Measurements from ENCODE around the gene ROR2.

The ROR2 gene

GRCh38 chr9:91515074-91515687, 434.8 kb downstream of the ROR2 start:
- no peaks in the 10 kb centered on the region for H3K36me3 Mint-ChIP-seq (ENCODE audit: insufficient read depth)

More at GRCh38 chr9:91515074-91515687, 434.8 kb downstream of the ROR2 start:
- Mint-ChIP-seq H3K9me3 (no peaks in the 10 kb centered on the region), H3K27ac (ENCODE audit: low read depth) (no peak overlapping the region), H3K27me3 (peaks cover 80% of the 10 kb centered on the region), H3K4me3 (no peak overlapping the region), H3K4me1 (no peaks in the 10 kb centered on the region)
- ATAC-seq (replicated peaks; ENCODE audit: extremely low read depth, poor library complexity, severe bottlenecking) (no peak), DNase-seq (ENCODE audit: low spot score in 2 of 2) (no peak)

All from central memory CD8-positive, alpha-beta T cell (primary cell).